Smooth muscle cell (in vitro differentiated cells): ENCODE measurements around the gene DNAAF2. TPM values are rescaled to one million over a fixed set of nuclear protein-coding genes. Genes with fewer than 3 reads are reported as not detected.

Source experiments
- DNase-seq: peaks from one replicate; lab custom pipeline; 2025; ENCODE audit not compliant: unreplicated experiment; lab: John Stamatoyannopoulos, UW
- H2AFZ ChIP-seq: fragments of 200-600 bp; sonication (generic); 2 replicates; pipeline ENCODE4 v1.6.0; 2016; ENCODE audit warnings: antibody characterized with exemption, low read depth, mild to moderate bottlenecking
- H3F3A ChIP-seq: fragments of 200-600 bp; sonication (generic); 2 replicates; pipeline ENCODE4 v1.6.0; 2017; ENCODE audit warnings: antibody characterized with exemption, low read depth
- H3K27ac ChIP-seq: fragments of 200-600 bp; sonication (generic); 2 replicates; pipeline ENCODE4 v1.5.1; 2016; ENCODE audit warnings: low read depth, mild to moderate bottlenecking
- H3K27me3 ChIP-seq: fragments of 200-600 bp; sonication (generic); 2 replicates; pipeline ENCODE4 v1.6.1; 2016; ENCODE audit warnings: low read depth, mild to moderate bottlenecking
- H3K36me3 ChIP-seq: fragments of 200-600 bp; sonication (generic); 2 replicates; pipeline ENCODE4 v1.5.1; 2016; ENCODE audit warnings: low read depth
- H3K4me1 ChIP-seq: fragments of 200-600 bp; sonication (generic); 2 replicates; pipeline ENCODE4 v1.5.1; 2016; ENCODE audit warnings: low read depth
- H3K4me2 ChIP-seq: fragments of 200-600 bp; sonication (generic); 2 replicates; pipeline ENCODE4 v1.6.0; 2016; ENCODE audit warnings: mild to moderate bottlenecking
- H3K4me3 ChIP-seq: fragments of 200-600 bp; sonication (generic); 2 replicates; pipeline ENCODE4 v1.5.1; 2016; ENCODE audit warnings: mild to moderate bottlenecking
- H3K79me2 ChIP-seq: fragments of 200-600 bp; sonication (generic); 2 replicates; pipeline ENCODE4 v1.6.0; 2016; ENCODE audit warnings: low read depth, mild to moderate bottlenecking
- H3K9ac ChIP-seq: fragments of 200-600 bp; sonication (generic); 2 replicates; pipeline ENCODE4 v1.6.0; 2016; ENCODE audit warnings: low read depth
- H3K9me3 ChIP-seq: fragments of 200-600 bp; sonication (generic); replicated peaks from 2 replicates; pipeline ENCODE4 v1.5.1; 2016; ENCODE audit warnings: low read depth
- H4K20me1 ChIP-seq: fragments of 200-600 bp; sonication (generic); 2 replicates; pipeline ENCODE4 v1.6.0; 2016; ENCODE audit warnings: low read depth
- CTCF ChIP-seq: fragments of 200-600 bp; sonication (generic); IDR thresholded peaks from 2 replicates; pipeline ENCODE4 v1.5.1; 2017; ENCODE audit warnings: borderline replicate concordance, mild to moderate bottlenecking, antibody characterized with exemption; ENCODE audit not compliant: insufficient read depth, poor library complexity, severe bottlenecking
- WGBS: methylation state at CpG from one replicate; pipeline ENCODE4 v1.1.7; 2016; ENCODE audit warnings: low lambda C conversion rate; 5-methylcytosine and 5-hydroxymethylcytosine counted together
- polyA plus RNA-seq: library from polyadenylated mRNA; unstranded; fragments of >200 nt; fragmentation: Nextera tagmentation; extraction: Ambion mirVana; gene quantifications from 2 replicates; pipeline ENCODE4 v1.2.1, GENCODE V29; 2016
- small RNA-seq: library from RNA; depleted of rRNA; stranded (forward); fragments of <200 nt; gene quantifications from one replicate; pipeline ENCODE3, GENCODE V24; 2014
- total RNA-seq: library from RNA; depleted of rRNA; stranded (reverse); fragments of >200 nt; gene quantifications from 2 replicates; pipeline ENCODE4 v1.2.3, GENCODE V29; 2014

The DNAAF2 gene
- total and polyA plus RNA-seq, 2 experiments from 2014 or later: 11.3 to 14.0 TPM

DNA sequence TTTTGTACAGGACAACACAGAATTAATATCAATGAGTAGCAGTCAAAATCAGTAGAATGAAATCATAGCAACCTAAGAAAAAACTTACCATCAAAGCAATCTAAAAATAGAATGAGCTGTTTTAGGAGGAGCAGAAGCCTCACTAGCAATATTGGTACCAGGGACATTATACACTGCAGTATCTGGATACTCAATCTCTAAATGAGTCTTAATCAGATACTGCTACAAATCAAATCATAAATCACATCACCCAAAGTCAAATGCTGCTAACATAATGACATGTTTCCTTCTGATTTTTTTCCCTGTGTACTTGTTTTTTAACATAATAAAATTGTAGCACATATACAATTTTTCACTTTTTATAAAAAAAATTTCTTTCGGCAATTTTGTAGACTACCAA is 56.9 kb downstream of the DNAAF2 start:
- Histone ChIP-seq H3K9ac (no peak overlapping the region), H4K20me1 (peaks cover 55% of the 10 kb centered on the region), H3K27ac (no peak overlapping the region), H3F3A (peaks cover 8% of the 10 kb centered on the region), H3K36me3 (peaks cover 4% of the 10 kb centered on the region), H3K27me3 (no peaks in the 10 kb centered on the region), H3K4me1 (no peaks in the 10 kb centered on the region), H3K4me2 (no peak overlapping the region), H3K79me2 (peaks cover 32% of the 10 kb centered on the region), H2AFZ (no peak overlapping the region), H3K4me3 (no peak overlapping the region), H3K9me3 (no peaks in the 10 kb centered on the region)
- no peak for TF ChIP-seq CTCF
- no peak for DNase-seq
- WGBS: 100% methylated on average over 1 of the region's 1 CpG

Small RNA genes lying within 50 kb of the gene (small RNA-seq; reads per million reads assigned to genes)
- gene AL139099.3: not detected
- not detected for gene AL139099.4
- gene RF00019: not detected
- gene RNU6ATAC30P: not detected

Other genes with a start within 250 kb of the DNAAF2 start
- 6,053 and 7,688 TPM in 2 replicates for gene RPS29, start 48.9 kb downstream of the DNAAF2 start, total RNA-seq
- 1,151 and 1,263 TPM in 2 replicates for gene RPS29, start 48.9 kb downstream of the DNAAF2 start, polyA plus RNA-seq
- gene LRR1, start 36.3 kb downstream of the DNAAF2 start, total RNA-seq: 12.9 and 18.7 TPM in 2 replicates
- gene LRR1, start 36.3 kb downstream of the DNAAF2 start, polyA plus RNA-seq: 14.7 and 15.7 TPM in 2 replicates
- gene RPL36AL, start 14.6 kb downstream of the DNAAF2 start, total RNA-seq: 197 and 228 TPM in 2 replicates
- gene RPL36AL, start 14.6 kb downstream of the DNAAF2 start, polyA plus RNA-seq: 279 and 292 TPM in 2 replicates
- gene MGAT2, start 14.4 kb downstream of the DNAAF2 start, total RNA-seq: 48.9 and 50.9 TPM in 2 replicates
- 35.6 and 41.0 TPM in 2 replicates for gene MGAT2, start 14.4 kb downstream of the DNAAF2 start, polyA plus RNA-seq
- 4.1 and 9.6 TPM in 2 replicates for gene POLE2, start 53.0 kb upstream of the DNAAF2 start, total RNA-seq
- 3.7 and 7.5 TPM in 2 replicates for gene POLE2, start 53.0 kb upstream of the DNAAF2 start, polyA plus RNA-seq
- 5.9 and 8.6 TPM in 2 replicates for gene KLHDC1, start 57.9 kb upstream of the DNAAF2 start, total RNA-seq
- gene KLHDC1, start 57.9 kb upstream of the DNAAF2 start, polyA plus RNA-seq: 4.1 and 5.1 TPM in 2 replicates
- gene KLHDC2, start 132.9 kb upstream of the DNAAF2 start, total RNA-seq: 52.0 and 72.1 TPM in 2 replicates
- 78.3 and 88.9 TPM in 2 replicates for gene KLHDC2, start 132.9 kb upstream of the DNAAF2 start, polyA plus RNA-seq
- 41.2 and 80.8 TPM in 2 replicates for gene NEMF, start 217.5 kb upstream of the DNAAF2 start, total RNA-seq
- gene NEMF, start 217.5 kb upstream of the DNAAF2 start, polyA plus RNA-seq: 41.2 and 63.8 TPM in 2 replicates